HG03025 (cell line): ENCODE measurements around the gene RGS3.
"Not testable (repeated sequence)": the region's sequence is repeated elsewhere in the genome, so short reads cannot be mapped to it uniquely, and the experiment has no call there.

ENCODE experiments used
- ATAC-seq: cut with Tn5 transposase; IDR thresholded peaks from one replicate; pipeline ENCODE4 v1.9.1; 2021; ENCODE audit warnings: mild to moderate bottlenecking, moderate library complexity; ENCODE audit not compliant: unreplicated experiment, low FRiP score

The RGS3 gene

GRCh38 chr9:113631137-113631765 is 167.7 kb downstream of the RGS3 start:
- ATAC-seq = no peak

- no peak for ATAC-seq
Observed at GRCh38 chr9:113631871-113632665, 168.5 kb downstream of the RGS3 start.

GRCh38 chr9:113632776-113633590 is 169.5 kb downstream of the RGS3 start:
- no peak for ATAC-seq

- no peak for ATAC-seq
Observed at GRCh38 chr9:113633782-113634595, 170.5 kb downstream of the RGS3 start.

- ATAC-seq = no peak
Observed at GRCh38 chr9:113634596-113635515, 171.3 kb downstream of the RGS3 start.

- no peak for ATAC-seq
Observed at GRCh38 chr9:113635586-113635985, 172.1 kb downstream of the RGS3 start.

GRCh38 chr9:113636165-113636564 is 172.6 kb downstream of the RGS3 start:
- no peak for ATAC-seq

GRCh38 chr9:113636693-113637092 is 173.2 kb downstream of the RGS3 start:
- ATAC-seq = no peak

GRCh38 chr9:113638490-113638889 is 175.0 kb downstream of the RGS3 start:
- no peak for ATAC-seq

GRCh38 chr9:113638897-113639296 is 175.4 kb downstream of the RGS3 start:
- no peak for ATAC-seq

GRCh38 chr9:113639411-113639970 is 176.0 kb downstream of the RGS3 start:
- not testable (repeated sequence) for ATAC-seq

GRCh38 chr9:113640418-113640817 is 176.9 kb downstream of the RGS3 start:
- ATAC-seq = no peak

- no peak for ATAC-seq
Observed at GRCh38 chr9:113641100-113641885, 177.8 kb downstream of the RGS3 start.

- no peak for ATAC-seq
Observed at GRCh38 chr9:113644321-113644720, 180.8 kb downstream of the RGS3 start.

GRCh38 chr9:113645227-113645977 is 181.9 kb downstream of the RGS3 start:
- ATAC-seq = no peak

GRCh38 chr9:113645978-113646253 is 182.4 kb downstream of the RGS3 start:
- ATAC-seq = no peak

GRCh38 chr9:113646491-113646890 is 183.0 kb downstream of the RGS3 start:
- no peak for ATAC-seq
